Activated naive CD4-positive, alpha-beta T cell treated with Interleukin-2 at 50 U/mL for 16 hours (primary cell): ENCODE results near the gene DIABLO.
A peak's percentile ranks its signal among the peaks of the same experiment; 100 is the strongest.
"Not testable (repeated sequence)": the region's sequence is repeated elsewhere in the genome, so short reads cannot be mapped to it uniquely, and the experiment has no call there.

Experiments used
- DNase-seq: peaks from one replicate; pipeline ENCODE4 v3.0.0-alpha.2; 2020

The DIABLO gene

GRCh38 chr12:122208073-122208820, 17.6 kb downstream of the DIABLO start:
- no peak for DNase-seq

- DNase-seq = no peak
Measured at GRCh38 chr12:122207391-122207790, 18.5 kb downstream of the DIABLO start.

GRCh38 chr12:122206976-122207375, 18.9 kb downstream of the DIABLO start:
- no peak for DNase-seq

- DNase-seq = no peak
Measured at GRCh38 chr12:122206111-122206881, 19.6 kb downstream of the DIABLO start.

- no peak for DNase-seq
Measured at GRCh38 chr12:122205053-122205925, 20.6 kb downstream of the DIABLO start.

GRCh38 chr12:122204167-122205052, 21.4 kb downstream of the DIABLO start:
- no peak for DNase-seq

GRCh38 chr12:122203301-122204166, 22.3 kb downstream of the DIABLO start, which contains the start of gene B3GNT4:
Gene B3GNT4, plus strand, starts transcription at chr12:122203709. Its CDS starts 910 bp downstream, at chr12:122204619.
- DNase-seq = peak; percentile 75

- not testable (repeated sequence) for DNase-seq
Measured at GRCh38 chr12:122202811-122203210, 23.0 kb downstream of the DIABLO start.

- no peak for DNase-seq
Measured at GRCh38 chr12:122202017-122202416, 23.8 kb downstream of the DIABLO start.

GRCh38 chr12:122201381-122201780, 24.5 kb downstream of the DIABLO start:
- DNase-seq = no peak

- no peak for DNase-seq
Measured at GRCh38 chr12:122200541-122201175, 25.2 kb downstream of the DIABLO start.

- DNase-seq = no peak
Measured at GRCh38 chr12:122199484-122200355, 26.1 kb downstream of the DIABLO start.

- no peak for DNase-seq
Measured at GRCh38 chr12:122197612-122197966, 28.3 kb downstream of the DIABLO start.

- no peak for DNase-seq
Measured at GRCh38 chr12:122195405-122195804, 30.4 kb downstream of the DIABLO start.

- no peak for DNase-seq
Measured at GRCh38 chr12:122194804-122195203, 31.0 kb downstream of the DIABLO start.

- no peak for DNase-seq
Measured at GRCh38 chr12:122192441-122192840, 33.4 kb downstream of the DIABLO start.

GRCh38 chr12:122190842-122191668, 34.8 kb downstream of the DIABLO start:
- DNase-seq = peak; percentile 76

GRCh38 chr12:122189626-122190475, 36.0 kb downstream of the DIABLO start:
- DNase-seq = no peak
